Skin of body (tissue), 2 donors: ENCODE measurements around the gene RBL1. TPM values are rescaled to one million over a fixed set of nuclear protein-coding genes. Genes with fewer than 3 reads are reported as not detected.
A peak's percentile ranks its signal among the peaks of the same experiment; 100 is the strongest.
"Not testable (repeated sequence)": the region's sequence is repeated elsewhere in the genome, so short reads cannot be mapped to it uniquely, and the experiment has no call there.

Experiments
- DNase-seq: peaks from one replicate; lab custom pipeline; 2025; lab: John Stamatoyannopoulos, UW
- total RNA-seq: library from RNA; depleted of rRNA; stranded (reverse); fragments of >200 nt; gene quantifications from one replicate; pipeline ENCODE4 v1.2.3, GENCODE V29; 2014

Gene RBL1
- total RNA-seq: 8.9 TPM

- DNase-seq: peak; percentile 88
Measured at GRCh38 chr20:37095599-37096414, at the start of gene RBL1. TSS of gene RBL1 (minus strand) at chr20:37095997. CDS start at chr20:37095928, 69 bp downstream.

- DNase-seq: no peak
Measured at GRCh38 chr20:37144856-37145404, 49.1 kb upstream of the RBL1 start.

GRCh38 chr20:37142708-37143107 is 46.9 kb upstream of the RBL1 start:
- DNase-seq: no peak

GRCh38 chr20:37137547-37137946 is 41.8 kb upstream of the RBL1 start:
- DNase-seq: no peak

- DNase-seq: no peak
Measured at GRCh38 chr20:37133952-37134351, 38.2 kb upstream of the RBL1 start.

GRCh38 chr20:37131486-37131885 is 35.7 kb upstream of the RBL1 start:
- DNase-seq: no peak

GRCh38 chr20:37128803-37129202 is 33.0 kb upstream of the RBL1 start:
- no peak for DNase-seq

- not testable (repeated sequence) for DNase-seq
Measured at GRCh38 chr20:37126290-37126689, 30.5 kb upstream of the RBL1 start.

- no peak for DNase-seq
Measured at GRCh38 chr20:37123441-37123840, 27.6 kb upstream of the RBL1 start.

- DNase-seq: no peak
Measured at GRCh38 chr20:37120497-37120896, 24.7 kb upstream of the RBL1 start.

GRCh38 chr20:37119356-37120036 is 23.7 kb upstream of the RBL1 start:
- no peak for DNase-seq

GRCh38 chr20:37114012-37114411 is 18.2 kb upstream of the RBL1 start:
- no peak for DNase-seq

GRCh38 chr20:37111926-37112455 is 16.2 kb upstream of the RBL1 start:
- DNase-seq: no peak

GRCh38 chr20:37108676-37109075 is 12.9 kb upstream of the RBL1 start:
- no peak for DNase-seq

- no peak for DNase-seq
Measured at GRCh38 chr20:37102571-37102970, 6.8 kb upstream of the RBL1 start.

- no peak for DNase-seq
Measured at GRCh38 chr20:37096415-37097041, 731 bp upstream of the RBL1 start.

- no peak for DNase-seq
Measured at GRCh38 chr20:37095108-37095598, 644 bp downstream of the RBL1 start.

- DNase-seq: no peak
Measured at GRCh38 chr20:37090407-37090806, 5.4 kb downstream of the RBL1 start.

GRCh38 chr20:37081717-37082289 is 14.0 kb downstream of the RBL1 start:
- DNase-seq: no peak

- no peak for DNase-seq
Measured at GRCh38 chr20:37077009-37077408, 18.8 kb downstream of the RBL1 start.
